GM12872 (cell line): ENCODE results near the gene NDUFC2.

Experiments used
- TF ChIP-seq, protein P1 (sequence below): IDR thresholded peaks from 3 replicates; pipeline ENCODE4 v1.5.1; 2011; ENCODE audit warnings: low read depth, mild to moderate bottlenecking, low read length, moderate library complexity; ENCODE audit not compliant: insufficient read depth

The NDUFC2 gene

DNA sequence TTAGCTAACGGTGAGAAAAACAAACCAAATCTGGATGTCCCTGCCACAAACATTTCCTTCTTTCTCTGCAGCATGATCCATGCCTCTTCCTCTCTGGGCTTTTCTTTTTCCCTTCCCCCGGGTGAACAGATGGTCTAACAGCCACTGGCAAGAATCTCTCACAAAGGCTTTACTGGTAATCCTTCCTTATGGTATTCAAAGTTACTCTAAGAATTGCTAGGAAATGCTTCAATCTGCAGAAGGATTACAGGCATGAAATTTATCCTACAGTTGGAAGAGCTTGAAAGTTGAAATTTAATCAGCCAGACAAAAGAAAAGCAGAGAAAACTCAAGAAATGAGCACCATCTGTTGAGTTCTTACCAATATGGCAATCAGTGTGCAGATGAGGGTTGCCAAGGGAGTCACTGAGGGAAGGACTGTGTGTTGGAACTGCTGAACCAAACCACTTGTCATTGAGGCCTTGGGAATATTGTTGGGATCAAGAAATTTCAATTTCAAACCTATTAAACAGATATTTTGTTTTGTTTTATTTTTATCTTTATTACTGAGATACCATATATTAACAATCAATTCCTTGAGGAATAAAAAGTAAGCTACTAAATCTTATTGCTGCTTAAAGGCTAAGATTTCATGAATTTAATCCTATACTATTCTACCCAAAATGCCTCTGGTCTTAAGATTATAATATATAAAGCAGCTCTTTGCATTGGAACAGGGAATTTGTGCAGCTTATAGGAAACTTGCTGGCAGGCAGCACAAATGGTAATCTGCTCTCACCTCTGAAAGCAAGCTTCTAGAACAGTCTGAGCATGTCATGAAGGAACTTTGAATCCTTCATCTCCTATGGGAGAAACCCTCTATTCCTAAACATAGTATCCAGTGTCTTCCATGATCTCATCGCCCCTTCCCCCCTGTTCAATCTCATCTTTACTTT, 29.7 kb upstream of the NDUFC2 start:
- TF ChIP-seq, protein P1, sequence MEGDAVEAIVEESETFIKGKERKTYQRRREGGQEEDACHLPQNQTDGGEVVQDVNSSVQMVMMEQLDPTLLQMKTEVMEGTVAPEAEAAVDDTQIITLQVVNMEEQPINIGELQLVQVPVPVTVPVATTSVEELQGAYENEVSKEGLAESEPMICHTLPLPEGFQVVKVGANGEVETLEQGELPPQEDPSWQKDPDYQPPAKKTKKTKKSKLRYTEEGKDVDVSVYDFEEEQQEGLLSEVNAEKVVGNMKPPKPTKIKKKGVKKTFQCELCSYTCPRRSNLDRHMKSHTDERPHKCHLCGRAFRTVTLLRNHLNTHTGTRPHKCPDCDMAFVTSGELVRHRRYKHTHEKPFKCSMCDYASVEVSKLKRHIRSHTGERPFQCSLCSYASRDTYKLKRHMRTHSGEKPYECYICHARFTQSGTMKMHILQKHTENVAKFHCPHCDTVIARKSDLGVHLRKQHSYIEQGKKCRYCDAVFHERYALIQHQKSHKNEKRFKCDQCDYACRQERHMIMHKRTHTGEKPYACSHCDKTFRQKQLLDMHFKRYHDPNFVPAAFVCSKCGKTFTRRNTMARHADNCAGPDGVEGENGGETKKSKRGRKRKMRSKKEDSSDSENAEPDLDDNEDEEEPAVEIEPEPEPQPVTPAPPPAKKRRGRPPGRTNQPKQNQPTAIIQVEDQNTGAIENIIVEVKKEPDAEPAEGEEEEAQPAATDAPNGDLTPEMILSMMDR: no peak

DNA sequence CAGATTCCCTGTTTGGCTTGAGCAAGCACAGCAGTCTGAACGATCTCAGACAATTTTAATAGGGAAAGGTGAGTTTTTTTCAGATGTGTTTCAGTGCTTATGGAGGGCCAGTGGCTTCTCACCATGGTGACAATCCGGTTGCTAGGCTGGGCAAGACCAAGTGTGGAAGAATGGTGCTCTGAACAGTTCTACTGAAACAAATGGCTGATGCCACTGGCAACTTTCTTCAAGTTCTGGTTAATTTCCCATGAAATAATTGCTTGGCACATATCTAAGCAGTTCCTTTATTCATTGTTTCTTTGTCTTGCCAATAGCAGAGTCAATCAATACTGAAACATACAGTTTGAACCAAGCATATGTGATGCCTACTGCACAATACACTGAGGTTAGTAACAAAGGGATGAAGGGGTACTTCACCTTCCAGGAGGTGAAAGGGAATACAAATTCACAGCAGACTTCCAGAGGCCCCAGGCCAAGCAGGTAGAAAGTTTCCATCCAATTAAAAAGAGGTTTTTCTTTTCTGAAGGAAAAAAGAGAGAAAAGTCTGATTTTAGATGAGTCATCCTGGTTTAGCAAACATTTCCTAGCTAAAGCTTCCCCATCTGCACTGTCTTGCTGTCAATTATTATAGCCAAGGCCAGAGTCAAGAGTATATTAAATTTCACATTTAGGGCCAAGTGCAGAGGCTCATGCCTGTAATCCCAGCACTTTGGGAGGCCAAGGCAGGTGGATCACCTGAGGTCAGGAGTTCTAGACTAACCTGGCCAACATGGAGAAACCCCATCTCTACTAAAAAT, 21.2 kb upstream of the NDUFC2 start:
- TF ChIP-seq, protein P1: no peak

DNA sequence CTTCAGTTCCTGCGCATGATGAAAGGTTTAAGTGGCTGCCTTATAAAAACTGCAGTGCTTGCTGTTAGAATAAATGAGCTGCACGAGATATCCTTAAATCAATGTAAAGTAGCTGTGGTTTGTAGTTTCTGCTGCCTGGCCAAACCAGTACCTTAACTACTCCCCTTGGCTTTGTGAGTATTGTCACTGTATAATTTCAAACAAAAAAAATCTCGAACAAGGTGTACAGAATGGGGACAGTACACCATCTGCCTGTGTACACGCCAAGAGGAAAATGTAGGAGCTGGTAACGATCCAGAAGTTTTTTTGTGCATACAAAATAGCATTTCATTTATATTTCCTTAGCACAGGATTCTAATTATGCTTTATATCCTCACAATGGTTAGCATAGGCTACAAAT, 20.6 kb upstream of the NDUFC2 start:
- TF ChIP-seq, protein P1: no peak

DNA sequence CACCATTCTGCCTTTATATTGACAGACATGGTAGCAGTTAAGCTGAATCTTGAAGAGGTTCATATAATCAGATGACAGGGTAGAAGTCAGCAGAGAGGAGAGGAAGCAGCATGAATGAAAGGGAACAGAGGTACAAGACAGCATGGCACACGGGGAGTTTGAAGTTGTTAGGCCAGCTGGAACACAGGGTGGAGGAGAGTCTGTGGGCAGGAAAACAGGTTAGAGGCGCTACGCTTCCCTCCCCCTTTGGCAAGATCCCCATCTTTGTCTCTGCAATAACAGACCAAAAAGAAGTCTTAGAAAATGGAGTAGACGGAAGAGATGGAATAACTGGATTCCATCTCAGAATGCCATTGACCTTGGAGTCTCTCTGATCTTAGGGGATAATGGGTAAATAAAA, 20.0 kb upstream of the NDUFC2 start:
- TF ChIP-seq, protein P1: no peak

DNA sequence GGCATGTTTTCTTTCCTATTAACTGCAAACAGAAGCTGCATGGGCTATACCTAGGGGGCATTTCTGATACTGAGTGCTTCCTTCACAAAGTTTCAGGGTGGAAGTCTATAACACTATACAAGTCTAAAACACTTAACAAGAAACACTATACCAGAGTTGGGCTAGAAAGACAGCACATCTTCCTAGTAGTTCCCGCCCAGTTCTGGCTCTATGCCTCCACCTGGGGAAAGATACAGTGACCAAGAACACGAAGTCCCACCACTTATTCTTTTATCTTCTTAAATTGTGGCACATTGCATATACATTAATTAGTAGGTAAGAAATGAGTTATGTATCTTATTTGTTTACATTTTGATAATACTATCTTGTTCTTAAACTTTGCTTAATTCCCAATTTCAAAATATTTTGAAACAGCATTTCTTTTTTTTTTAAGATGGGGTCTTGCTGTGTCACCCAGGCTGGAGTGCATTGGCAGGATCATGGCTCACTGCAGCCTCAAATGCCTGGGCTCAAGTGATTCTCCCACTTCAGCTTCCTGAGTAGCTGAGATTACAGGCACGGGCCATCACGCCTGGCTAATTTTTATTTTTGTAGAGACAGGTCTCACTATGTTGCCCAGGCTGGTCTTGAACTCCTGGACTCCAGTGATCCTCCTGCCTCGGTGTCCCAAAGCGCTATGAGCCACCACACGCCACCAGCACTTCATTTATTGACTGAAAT, 18.2 kb upstream of the NDUFC2 start:
- TF ChIP-seq, protein P1: no peak

DNA sequence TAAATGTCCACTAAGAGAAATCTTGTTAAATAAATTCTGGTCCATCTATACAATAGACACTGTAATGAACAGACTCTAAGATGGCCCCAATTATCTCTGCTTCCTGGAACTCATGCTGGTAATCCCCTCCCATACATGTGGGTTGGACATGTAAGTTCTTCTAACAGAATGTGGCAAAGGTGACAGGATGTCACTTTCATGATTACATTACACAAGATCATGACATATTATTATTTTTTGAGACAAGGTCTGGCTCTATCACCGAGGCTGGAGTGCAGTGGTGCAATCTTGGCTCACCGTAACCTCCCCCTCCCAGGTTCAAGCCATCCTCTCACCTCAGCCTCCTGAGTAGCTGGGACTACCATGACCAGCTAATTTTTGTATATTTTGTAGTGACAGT, 14.6 kb upstream of the NDUFC2 start:
- TF ChIP-seq, protein P1: no peak

DNA sequence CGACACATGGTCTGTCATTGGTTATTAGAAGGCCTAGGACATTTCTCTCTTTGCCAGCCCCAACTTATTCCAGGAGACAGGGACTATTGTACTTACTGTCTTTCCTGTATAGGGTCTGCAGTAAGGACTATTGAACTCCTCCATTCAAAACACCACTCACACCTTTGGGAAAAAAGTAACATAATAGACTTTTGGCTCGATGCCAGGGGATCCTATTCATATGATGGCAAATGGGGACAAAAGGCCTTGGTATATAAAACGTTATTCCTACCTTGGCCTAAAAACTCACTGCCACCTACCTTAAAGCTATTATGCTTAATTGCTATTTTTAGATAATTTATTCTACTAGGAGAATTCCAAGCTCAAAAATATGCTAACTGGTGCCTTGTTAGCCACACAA, 6.3 kb upstream of the NDUFC2 start:
- TF ChIP-seq, protein P1: no peak
